Activated effector memory CD4-positive, alpha-beta T cell treated with Interleukin-2 at 50 U/mL for 16 hours (primary cell): ENCODE results near the gene CELSR1.

Source experiments
- DNase-seq: peaks from one replicate; pipeline ENCODE4 v3.0.0-alpha.2; 2020

CELSR1 gene

GRCh38 chr22:46457502-46458488, 79.6 kb downstream of the CELSR1 start:
- DNase-seq: no peak

- DNase-seq: no peak
Measured at GRCh38 chr22:46456818-46457163, 80.6 kb downstream of the CELSR1 start.

- no peak for DNase-seq
Measured at GRCh38 chr22:46455446-46455845, 82.0 kb downstream of the CELSR1 start.

- DNase-seq: no peak
Measured at GRCh38 chr22:46454504-46455269, 82.7 kb downstream of the CELSR1 start.

- DNase-seq: no peak
Measured at GRCh38 chr22:46453829-46454503, 83.5 kb downstream of the CELSR1 start.

DNA sequence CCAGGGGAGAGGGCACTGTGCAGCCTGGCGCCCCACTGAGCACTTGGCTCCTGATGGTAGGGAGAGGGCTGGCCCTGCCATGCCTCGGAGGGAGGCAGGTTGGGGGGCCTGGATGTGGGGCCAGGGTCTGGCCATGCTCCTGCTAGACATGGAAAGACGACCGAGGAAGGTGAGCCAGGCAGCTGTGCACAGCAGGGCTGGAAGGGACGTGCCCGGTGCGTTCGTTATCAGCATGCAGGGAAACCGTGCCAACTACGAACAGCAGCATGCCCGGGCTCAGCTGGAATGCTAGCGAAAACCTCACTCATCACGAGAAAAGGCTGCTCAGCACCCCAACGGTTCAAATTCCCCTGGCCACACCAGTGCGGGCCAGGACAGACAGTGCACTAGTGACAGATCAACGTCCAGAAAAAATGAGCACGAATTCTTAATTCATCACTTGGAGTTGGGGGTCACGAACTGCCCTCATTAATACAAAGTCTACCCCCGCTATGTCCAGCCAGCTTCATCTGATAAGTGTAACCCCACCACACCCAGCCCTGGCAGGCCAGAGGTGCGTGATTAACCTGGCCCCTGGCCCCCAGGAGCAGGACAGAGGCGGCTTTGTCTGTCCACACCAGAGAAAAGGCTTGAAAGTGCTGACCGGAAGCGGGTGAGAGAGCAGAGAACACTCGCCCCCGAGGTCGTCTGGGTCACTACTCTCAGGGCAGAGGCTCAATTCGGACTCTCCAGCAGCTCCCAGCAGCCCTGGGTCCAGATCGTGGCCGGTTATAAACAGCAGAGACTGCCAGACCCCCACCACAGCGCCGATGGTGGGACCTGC, 84.2 kb downstream of the CELSR1 start:
- no peak for DNase-seq

DNA sequence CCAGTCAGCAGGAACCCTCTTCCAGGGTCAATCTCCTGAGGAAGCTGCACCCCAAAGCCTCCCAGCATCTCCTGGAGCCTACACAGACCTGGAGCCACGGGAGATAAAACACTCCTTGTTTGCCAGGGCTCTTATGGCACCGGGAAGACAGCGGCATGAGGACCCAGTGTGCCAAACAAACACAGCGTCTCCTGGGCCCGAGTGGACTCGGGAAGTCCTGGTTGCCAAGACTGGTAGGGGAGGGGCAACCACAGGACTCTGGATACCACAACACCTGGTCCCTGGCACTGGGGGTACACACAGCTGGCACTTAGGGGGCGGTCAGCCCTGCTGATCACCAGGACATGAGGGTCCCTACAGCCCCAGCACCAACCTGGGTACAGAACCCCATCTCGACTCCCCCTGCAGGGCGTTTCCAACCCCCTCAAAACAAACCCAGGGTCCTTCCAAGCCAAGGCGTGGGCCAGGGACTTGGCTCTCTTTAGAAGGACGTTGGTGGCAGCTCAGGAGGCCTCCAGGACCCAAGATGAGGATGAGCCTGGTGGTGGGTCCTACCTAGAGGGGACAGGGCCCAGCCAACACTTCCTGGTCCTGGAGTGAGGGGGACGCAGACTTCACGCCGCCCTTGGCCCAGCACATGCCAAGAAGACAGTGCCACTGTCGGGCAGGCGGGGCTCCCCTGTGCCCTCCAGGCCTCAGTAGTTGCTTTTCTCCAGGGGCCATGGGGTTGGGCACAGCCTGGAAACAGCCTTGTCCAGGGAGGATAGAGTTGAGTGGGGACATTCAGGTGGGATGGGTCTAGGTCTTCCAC, 85.0 kb downstream of the CELSR1 start:
- DNase-seq: no peak

DNA sequence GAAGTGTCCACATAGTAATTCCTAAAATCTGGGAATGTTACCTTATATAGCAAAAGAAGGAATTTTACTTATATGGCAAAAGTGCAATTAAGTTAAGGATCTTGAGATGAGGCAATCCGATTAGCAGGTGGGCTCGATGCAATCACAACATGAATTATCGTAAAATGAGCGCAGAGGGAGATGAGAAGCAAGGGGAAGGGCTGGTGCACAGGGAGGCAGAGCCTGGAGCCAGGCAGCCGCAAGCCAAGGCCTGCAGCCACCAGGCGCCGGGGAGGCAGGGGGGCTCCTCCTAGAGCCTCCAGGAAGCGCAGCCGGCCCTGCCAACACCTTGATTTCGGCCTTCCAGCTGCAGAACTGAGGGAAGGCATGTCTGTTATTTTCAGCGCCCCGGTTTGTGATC, 85.7 kb downstream of the CELSR1 start:
- DNase-seq: no peak

DNA sequence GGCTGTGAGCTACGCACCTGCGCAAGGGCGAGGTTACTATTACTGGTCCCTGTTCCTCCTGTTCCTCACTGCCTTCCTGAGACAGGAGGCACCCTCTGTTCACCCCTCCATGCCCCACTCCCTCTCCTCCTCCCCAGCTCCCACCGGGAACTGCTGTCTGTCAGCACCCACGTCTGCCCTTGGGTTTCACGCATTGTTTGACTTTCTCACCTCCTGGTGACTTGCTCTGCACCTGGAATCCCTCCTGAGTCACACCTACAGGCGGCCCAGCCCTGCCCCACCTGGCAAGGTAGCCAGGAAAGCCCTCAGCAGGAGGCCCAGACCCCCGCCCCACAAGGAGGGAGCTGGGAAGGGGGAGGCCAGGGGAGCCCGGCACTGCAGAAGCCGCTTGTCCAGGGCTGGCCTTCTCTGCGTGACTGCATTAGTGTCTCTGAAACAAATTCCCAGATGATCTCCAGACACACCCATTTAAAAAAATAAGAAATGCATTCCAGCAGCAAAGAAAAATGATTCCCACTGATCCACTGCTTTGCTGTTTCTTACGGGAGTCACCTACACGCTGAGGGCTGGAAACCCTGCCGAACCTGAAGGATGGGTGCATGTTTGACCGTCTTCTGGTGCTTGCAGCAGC, 86.4 kb downstream of the CELSR1 start:
- no peak for DNase-seq

GRCh38 chr22:46449974-46450745, 87.3 kb downstream of the CELSR1 start:
- DNase-seq: no peak

DNA sequence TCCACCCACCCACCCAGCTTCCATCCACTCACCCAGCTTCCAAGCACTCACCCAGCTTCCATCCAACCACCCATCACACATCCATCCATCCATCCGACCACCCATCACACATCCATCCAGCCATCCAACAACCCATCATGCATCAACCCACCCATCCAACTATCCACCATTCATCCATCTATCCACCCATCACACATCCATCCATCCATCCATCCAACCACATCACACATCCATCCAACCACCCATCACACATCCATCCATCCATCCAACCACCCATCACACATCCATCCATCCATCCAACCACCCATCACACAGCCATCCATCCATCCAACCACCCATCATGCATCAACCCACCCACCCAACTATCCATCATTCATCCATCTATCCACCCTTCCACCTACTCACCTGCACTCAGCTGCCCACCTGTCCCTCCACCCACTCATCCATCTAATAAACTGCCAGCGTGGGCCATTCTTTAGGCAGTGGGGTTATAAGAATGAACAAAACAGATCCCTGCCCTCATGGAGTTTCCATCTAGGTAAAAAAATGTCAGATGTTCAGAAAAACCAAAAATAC, 88.2 kb downstream of the CELSR1 start:
- DNase-seq: no peak

DNA sequence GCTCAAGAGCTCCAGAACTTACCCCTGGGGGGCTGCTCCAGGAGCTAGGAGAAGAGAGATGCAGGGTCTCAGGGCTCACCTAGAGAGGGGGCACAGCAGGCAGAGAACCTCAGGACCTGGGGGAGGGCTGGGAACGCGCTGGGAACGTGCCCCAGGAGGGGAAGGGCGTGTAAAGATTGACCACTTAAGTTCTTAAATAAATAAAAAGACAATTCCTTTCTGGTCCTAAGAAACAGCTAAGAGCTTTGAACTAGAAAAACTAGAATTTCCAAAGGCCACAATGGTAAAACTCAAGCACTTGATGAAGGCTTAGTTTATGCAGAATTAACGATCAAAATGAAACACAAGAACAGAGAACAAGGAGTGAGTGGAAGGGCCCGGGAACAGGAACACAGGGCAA, 89.1 kb downstream of the CELSR1 start:
- DNase-seq: no peak

- no peak for DNase-seq
Measured at GRCh38 chr22:46447906-46448305, 89.5 kb downstream of the CELSR1 start.

DNA sequence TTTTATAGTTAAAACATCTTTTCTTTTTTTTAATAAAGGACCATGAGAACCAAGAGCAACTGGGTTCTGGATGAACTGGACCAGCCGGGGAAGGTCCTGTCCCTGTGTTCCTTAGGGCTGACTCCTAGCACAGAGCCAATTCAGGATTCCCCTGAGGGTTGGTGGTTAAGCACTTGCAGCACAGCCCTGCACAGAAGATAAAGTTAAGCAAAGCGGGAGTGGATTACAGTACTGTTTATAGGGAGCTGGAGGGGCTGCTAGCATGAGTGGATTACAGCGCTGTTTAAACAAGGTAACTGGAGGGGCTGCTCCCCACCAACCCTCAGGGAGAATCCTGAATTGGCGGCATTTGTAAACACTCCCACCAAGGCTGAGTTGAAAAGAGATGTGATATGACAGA, 90.6 kb downstream of the CELSR1 start:
- no peak for DNase-seq

- no peak for DNase-seq
Measured at GRCh38 chr22:46445771-46446420, 91.5 kb downstream of the CELSR1 start.

GRCh38 chr22:46444390-46444854, 93.0 kb downstream of the CELSR1 start:
- no peak for DNase-seq

- no peak for DNase-seq
Measured at GRCh38 chr22:46443850-46444389, 93.5 kb downstream of the CELSR1 start.

DNA sequence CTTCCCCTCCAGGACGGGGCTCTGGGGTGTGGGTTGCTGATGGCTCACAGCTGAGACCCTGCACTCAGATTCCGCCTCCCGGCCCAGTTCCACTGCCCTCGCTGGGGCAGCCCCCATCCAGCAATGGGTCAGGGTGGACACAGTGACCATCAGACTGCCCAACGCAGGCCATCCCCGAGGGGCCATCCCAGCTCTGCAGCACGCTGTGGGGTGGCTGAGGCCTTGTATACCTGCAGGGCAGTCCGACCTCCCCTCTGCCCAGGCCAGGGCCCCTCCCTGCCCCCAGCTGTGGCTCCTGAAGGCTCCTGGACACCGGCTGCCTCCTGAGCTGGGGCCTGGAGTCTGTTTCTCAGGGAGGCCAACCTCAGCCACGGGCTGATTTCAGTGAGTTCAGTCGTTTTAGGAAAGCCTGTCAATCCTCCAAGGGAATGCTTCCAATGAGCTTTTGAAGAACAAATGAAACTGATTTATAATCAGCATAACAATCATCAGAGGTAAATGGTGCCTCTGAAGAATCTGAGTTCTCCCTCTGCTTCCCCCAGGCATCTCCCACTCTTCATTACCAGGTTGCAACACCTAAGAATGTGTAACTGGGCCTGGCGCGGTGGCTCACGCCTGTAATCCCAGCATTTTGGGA, 95.1 kb downstream of the CELSR1 start:
- no peak for DNase-seq
